ENCODE measurements around the gene YARS2.

DNA sequence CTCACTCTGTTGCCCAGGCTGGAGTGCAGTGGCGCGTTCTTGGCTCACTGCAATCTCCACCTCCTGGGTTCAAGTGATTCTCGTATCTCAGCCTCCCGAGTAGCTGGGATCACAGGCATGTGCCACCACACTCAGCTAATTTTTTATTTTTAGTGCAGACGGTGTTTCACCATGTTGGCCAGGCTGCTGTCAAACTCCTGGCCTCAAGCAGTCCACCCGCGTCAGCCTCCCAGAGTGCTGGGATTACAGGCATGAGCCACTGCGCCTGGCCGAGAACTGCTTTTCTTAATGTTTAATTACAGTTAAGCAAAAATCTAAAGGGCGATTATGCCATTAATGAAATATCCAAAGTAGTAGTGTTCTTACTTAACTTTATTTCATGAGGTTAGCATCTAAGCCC lies 13.6 kb downstream of the YARS2 start:
- TF ChIP-seq, protein P1, sequence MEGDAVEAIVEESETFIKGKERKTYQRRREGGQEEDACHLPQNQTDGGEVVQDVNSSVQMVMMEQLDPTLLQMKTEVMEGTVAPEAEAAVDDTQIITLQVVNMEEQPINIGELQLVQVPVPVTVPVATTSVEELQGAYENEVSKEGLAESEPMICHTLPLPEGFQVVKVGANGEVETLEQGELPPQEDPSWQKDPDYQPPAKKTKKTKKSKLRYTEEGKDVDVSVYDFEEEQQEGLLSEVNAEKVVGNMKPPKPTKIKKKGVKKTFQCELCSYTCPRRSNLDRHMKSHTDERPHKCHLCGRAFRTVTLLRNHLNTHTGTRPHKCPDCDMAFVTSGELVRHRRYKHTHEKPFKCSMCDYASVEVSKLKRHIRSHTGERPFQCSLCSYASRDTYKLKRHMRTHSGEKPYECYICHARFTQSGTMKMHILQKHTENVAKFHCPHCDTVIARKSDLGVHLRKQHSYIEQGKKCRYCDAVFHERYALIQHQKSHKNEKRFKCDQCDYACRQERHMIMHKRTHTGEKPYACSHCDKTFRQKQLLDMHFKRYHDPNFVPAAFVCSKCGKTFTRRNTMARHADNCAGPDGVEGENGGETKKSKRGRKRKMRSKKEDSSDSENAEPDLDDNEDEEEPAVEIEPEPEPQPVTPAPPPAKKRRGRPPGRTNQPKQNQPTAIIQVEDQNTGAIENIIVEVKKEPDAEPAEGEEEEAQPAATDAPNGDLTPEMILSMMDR (IDR thresholded peaks at IDR 0.05 in 8 of 11, conservative IDR thresholded peaks at IDR 0.05 in 3 of 11) = no peak
- no peak for TF ChIP-seq POLR2A (IDR thresholded peaks at IDR 0.05)

Measured in spleen (tissue), 7 donors.